Stimulated activated CD8-positive, alpha-beta memory T cell treated with anti-CD3 and anti-CD28 coated beads, Interleukin-15, amount 100 ng/mL, for 24 hours (primary cell): ENCODE results near the gene NRG2.

ENCODE experiments used
- DNase-seq: peaks from one replicate; pipeline ENCODE4 v3.0.0-alpha.2; 2020; ENCODE audit warnings: low read depth

NRG2 gene

DNA sequence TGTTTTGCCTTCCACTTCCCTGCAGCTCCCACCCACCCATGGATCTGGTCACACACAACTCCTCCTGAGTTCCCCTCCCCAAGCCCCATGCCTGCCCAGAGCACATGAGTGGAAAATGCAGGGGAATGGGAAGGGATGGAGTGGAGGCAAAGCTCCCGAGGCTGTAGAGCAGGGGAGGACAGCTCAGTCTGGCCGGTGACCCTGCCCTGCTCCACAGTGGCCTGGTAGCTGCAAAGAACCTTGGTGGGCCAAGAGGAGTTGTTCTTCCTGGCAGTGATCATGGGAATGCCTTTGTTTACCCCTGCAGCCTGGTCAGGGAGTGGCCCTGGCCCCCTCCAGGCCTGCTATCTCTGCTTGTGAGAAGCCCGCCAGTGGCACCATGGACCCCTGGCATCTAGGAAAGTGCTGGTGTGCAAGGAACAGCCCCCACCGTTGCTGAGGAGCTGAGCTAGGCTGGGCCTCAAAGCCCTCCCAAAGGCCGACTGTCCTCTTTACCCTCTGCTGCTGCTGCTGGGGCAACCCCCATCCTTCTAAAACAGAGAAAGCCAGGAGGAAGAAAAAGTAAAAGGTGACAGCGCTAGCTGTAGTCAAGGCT, 187.1 kb downstream of the NRG2 start:
- no peak for DNase-seq

DNA sequence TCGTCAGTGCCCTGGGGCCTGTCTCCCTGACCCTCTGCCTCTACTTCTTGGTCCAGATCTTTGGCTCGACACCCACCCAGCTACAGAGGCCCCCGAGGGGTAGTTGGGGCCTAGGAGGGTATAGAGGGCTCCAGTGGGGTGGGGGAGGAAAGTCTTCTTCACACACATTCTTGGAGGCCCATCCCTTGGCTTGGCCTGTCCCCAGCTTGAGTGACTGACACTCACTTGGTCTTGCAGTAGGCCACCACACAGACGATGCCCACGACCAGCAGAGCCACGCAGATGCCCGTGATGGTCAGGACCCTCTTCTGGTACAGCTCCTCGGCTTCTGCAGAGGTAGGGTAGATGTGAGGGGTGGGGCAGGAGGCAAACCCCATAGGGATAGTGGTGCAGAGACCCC, 187.6 kb downstream of the NRG2 start:
- DNase-seq, result no peak

DNA sequence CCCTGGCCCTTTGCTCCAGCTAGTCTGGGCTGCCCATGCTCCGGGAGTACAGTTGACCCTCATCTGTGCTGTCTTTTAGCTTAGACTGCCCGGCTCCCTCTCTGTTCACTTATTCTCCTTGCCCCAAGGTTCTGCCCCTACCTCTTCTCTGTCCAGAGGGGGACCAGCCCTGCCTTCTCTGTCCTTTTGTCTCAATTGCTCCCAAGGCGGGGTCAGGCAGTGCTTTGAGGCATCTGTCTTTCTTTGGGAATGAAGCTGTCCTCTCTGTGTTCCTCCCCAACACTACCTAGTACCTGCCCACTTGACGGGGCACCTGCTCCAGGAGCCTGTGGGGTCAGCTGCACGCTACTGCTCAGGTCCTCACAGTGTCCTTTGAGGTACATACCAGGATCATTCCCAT, 188.1 kb downstream of the NRG2 start:
- DNase-seq, result no peak

DNA sequence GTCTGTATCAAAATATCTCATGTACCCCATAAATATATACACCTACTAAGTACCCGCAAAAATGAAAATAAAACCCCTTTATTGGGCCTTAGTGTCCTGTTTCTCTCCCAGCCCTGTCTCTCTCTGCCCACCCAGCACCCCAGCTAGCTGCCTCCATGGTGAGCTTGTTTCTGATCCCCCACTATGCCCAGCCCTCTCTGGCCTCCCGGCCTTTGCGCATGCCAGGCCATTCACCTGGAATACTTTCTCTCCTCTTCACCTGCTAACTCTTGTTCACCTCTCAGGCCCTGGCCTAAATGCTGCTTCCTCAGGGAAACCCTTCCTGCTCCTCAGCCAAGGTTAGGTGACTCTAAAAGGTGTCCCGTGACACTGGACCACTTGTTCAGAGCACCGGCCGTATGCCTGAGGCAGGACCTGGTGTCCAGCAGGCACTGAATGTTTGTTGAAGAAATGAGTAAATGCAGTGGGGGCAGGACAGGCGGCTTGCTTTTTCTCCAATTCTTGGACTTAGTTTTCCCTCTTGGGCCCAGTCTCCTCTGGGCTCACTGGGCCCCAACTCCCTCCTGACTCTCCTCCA, 189.0 kb downstream of the NRG2 start:
- DNase-seq, result no peak

DNA sequence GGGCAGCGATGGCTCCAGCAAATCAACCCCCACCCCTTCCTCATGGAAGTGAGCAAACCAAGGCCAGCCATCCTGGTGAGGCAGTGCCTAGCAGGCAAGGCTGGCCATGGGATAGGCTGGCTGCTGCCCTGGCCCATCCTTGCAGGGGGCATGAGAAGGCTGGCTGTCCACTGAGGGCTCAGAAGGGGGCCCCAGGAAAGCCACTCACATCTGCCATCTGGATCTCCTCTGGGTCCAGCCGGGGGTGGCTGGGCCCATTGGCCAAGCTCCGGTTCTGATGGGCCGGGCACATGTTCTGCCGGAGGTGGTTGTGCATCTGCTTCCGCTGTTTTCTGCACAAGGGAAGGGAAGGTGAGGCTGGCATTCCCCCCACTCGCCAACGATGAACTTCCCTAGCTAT, 190.4 kb downstream of the NRG2 start:
- DNase-seq, result no peak

DNA sequence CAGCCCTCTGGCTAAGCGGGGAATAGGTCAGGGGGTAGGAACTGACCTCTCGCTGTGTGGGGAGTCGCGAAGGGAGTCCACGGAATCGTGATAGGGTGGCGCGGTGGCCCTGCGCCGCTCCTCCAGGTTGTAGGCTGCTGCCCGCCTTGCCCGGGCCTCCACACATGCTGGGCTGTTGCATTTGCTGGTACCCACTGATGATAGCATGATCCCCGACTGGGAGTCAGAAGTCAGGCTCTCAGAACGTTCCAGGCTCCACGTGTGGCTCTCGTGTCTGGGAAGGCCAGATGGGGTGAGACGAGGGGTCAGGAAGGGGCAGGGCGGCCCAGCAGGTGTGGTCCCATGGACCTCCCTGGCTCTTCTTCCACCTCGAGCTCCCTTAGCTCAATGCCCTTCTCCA, 191.5 kb downstream of the NRG2 start:
- no peak for DNase-seq

DNA sequence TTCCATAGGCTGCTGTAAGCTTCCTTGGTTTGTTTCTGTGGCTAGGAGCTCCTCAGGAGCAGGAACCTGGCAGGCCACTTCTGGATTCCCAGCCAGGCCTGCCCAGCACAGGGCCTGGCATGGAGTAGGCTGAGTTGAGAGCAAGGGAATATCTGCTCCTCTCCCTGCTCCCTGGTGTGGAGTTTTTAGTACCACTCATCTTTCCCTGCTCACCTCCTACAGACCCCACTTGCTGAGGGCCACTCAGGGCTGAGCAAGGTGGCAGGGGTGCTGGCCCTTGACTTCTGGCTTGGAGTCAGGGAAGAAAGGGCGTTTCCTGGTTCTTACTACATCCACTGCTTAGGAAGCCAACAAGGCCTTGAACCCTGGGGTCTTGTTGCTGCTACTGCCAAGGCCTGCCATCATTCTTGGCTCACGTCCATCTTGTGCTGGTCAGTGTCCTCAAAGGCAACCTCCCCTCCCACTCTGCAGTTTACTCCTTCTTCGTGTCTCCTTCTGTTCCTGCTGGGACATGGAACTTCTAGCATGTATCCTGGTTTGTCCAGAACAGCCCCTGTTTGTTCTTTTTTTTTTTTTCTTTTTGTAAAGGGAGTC, 192.6 kb downstream of the NRG2 start:
- no peak for DNase-seq

DNA sequence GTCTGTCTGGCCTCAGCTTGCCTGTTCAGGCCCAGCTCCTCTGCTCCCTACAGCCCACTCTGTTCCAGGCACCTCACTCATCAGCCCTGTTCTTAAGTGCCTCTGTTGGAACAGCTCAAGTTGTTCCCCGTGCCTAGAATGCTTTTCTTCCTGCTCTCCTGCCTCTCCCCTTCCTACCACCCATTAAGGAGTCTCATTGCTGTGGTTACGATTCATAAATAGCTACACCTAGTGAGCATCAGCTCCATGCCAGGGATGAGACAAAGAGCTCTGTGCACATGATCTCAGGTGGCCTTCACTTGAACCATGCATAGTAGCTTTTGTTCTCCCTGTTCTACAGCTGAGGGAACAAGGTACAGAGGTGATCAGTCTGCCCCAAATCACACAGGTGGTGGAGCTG, 193.2 kb downstream of the NRG2 start:
- DNase-seq, result no peak

DNA sequence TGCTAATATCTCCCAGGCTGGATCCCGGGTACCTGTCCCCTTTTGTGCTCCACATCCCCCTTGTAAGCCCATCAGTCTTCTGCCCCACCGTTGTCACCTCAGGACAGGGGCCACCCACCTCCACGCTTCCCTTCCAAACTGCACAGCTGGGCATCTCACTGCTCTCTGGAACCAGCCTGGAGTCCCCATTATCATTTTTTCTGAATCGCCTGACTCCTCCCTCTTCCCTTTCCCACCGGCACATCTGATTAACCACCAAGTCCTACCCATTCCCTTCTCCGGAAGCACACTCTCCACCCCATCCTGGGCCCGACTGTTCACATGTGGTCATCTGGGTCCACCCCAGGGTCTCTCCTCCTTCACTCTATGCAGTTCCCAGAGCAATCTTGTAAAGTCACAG, 193.6 kb downstream of the NRG2 start:
- no peak for DNase-seq

DNA sequence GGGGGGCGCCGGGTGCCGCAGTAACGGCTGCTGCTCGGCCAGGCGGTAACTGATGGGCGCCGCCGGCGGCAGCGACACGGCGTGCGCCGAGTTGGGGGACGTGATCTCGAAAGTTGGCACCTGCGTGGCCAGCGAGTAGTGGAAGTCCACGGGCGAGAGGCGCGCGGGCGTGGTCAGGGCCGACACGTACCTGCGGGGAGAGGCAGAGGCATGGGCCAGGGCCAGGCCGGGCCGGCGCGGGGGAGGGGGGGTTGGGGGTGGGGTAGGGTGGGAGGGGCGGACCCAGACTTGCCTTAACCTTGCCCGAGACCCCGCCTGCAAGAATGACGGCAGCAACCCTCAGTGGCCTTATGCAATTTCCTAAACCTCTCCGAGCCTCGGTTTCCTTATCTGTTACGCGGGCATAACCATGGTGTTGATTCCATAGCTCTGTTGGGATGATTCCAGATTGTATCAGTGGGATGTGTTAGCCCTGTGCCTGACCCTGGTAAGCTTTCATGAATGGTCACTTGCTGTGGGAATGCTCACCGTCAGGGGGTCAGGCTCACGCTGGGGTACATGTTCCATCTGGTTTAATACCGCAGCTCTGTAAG, 194.5 kb downstream of the NRG2 start:
- DNase-seq, result no peak

DNA sequence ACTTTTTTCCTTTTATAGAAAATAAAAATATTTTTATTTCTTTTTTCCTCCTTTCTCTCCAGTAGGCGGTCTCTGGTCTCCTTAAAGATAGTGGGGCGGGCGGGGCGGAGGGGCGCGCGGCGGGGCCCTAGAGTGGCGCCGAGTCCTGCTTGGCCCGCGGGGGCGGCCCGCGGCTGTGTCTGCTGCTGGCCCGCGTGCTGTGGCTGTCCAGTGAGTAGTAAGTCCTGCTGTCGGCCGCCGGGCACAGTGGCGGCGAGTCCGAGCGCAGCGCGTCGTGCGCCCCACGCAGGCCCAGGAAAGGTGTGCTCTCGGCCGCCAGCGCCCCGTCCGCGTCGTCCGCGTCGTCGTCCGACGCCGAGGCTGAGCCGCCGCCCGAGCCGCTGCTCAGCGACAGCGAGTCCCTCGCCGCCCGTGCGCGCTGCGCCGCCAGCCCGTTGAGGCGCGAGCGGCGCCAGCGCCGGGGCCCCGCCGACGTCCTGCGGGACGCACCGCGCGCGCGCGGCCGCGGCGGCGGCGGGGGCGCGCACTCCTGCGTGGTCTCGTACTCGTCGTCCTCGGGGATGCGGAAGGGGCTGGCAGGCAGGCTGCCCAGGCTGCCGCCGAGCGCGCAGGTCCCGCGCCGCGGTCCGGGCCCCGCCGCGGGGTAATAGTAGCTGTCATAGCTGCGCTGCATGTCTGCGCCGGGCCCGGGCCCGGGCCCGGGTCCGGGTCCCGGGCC, 195.2 kb downstream of the NRG2 start:
- peak; percentile 53 for DNase-seq

DNA sequence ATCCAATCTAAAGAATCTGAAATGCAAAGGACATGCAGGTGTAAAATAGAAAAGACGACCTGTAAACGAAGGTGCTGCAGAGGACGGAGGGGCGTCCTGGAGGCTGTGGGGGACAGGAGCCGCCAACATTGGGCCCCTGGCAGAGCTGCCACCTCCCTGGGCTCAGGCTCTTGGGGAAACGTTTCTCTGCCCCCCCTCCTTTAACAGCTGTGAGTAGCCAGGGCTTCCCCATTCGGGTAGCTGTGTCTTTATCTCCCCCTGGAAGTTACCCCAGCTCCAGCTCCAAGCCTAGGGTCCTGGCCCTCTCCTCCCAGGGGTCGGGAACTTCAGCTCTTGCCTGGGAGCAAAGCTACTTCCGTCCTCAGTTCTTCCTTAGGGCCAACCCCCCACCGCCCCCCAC, 196.0 kb downstream of the NRG2 start:
- no peak for DNase-seq

DNA sequence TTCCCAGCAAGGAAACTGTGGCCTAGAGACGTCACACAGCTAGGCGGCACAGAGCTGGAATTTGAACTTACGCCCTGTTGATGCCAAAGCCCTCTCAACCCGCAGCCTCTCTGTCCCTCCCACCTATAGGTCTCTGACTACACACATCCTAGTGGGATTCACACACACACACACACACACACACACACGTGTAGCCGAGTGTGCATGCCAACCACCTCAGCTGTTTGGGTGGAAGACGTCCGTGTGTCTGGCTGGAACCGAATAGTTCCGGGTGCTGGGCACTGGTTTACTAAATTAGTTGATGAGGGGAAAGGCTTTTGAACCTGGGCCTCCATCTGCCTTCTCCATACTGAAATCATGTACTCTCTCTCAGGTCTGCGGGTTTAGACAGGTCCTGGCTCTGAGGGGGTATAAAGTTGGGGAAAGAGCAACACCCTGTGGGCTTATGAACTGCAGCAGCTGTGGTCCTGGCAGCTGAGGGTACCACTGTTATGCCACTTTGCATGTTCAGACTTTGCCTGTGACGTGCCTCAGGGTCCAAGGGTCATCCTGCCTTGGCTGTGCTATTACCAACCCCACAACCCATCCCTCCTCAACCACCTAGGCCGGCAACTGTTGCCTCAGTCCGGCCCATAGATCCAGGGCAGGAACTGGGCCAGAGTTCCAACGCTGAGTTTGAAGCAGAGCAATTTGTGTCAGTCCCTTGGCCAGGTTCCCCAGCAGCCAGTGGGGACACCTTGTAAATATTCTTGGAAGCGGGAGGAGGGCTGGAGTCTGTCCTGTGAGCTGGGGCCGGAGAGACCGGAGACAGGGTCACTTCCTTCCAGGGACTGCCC, 197.0 kb downstream of the NRG2 start:
- no peak for DNase-seq

DNA sequence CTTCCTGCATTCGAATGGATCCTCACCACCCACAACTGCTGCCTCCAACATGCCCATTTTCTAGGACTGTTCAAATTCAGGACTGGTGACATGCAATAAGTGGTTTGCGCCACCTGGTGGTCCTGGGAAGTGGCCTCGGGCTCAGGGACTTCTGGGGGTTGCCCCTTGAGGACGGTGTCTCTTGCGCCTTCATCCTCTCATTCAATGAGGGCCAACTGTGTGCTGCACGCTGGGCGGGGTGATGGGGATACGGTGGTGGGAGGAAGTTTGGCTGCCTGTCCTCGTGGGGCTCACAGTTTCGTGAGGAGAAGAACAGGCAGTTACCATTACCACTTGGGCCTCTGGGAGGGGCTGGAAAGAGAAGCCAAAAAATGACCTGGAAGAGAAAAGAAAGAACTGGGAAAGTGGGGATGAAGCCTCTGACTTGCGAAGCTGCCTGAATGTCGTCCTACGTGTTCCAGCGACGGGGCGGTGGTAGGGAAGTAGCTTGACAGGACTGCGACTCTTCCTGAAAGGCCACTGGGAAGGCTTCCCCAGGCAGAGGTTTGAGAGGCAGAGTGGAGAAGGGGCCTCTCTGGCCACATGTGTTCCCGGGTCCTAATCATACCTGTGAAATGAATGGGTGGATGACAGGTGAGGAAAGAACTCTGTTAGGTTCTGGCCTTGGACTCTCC, 198.5 kb downstream of the NRG2 start:
- peak; percentile 38 for DNase-seq

DNA sequence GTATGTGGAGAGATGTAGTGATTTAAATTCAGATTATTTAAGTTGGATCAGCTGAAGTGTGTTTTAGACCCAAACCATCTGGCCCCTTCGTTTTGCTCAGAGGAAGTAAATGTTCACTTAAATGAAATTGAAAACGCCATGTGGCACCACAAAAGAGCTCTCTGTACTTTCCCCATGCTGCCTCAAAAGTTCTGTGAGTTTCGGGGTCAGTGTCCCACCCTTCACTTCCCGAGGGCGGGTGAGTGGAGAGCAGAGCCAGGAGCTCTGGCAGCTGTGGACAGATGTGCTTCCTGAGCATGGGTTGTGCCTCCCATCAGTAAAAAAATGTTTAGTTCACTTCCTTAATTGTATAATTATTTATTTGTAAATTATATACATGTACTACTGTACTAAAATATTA, 199.1 kb downstream of the NRG2 start:
- no peak for DNase-seq

DNA sequence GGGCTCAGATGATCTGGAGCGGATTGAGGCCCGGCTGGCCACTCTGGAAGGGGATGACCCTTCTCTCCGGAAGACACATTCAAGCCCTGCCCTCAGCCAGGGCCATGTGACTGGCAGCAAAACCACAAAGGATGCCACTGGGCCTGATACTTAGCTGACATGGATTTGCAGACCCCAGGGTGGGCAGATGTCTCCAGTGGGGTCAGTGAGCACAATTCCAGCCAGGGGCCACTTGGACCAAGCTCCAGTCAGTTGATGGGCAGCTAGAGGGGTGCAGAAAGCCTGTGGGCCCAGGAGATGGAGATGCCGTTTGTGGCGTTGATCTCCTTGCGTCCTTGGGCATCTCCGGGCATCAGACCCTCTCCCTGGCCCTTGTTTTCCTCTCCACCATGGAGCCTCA, 200.8 kb downstream of the NRG2 start:
- no peak for DNase-seq

DNA sequence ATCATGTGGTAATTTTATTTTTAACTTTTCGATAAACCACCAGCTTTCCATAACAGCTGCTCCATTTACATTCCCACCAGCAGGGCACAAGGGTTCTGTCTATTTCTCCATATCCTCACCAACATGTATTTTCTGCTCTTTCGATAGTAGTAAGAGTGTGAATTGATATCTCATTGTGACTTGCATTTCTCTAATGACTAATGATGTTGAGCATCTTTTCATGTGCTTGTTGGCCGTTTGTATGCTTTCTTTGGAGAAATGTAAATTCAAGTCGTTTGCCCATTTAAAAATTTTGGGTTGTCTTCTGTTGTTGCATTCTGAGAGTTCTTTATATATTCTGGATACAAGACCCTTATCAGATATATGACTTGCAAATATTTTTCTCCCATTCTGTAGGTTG, 201.6 kb downstream of the NRG2 start:
- no peak for DNase-seq

DNA sequence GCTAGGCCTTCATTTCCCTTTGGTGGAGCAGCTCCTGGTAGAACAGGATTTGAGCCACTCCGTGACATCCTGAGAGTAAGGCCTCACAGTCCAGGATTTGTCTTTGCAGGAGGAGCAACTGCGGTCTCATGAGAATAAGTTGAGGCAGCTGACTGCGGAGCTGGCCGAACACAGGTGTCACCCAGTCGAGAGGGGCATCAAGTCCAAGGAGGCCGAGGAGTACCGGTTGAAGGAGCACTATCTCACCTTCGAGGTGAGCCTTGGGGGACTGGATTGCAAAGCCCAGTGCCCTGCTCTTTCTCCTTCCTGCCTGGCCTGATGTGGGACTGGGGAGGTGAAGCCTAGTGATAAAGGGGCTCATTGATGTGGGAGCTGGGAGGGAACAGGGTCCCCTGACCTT, 203.2 kb downstream of the NRG2 start:
- no peak for DNase-seq

DNA sequence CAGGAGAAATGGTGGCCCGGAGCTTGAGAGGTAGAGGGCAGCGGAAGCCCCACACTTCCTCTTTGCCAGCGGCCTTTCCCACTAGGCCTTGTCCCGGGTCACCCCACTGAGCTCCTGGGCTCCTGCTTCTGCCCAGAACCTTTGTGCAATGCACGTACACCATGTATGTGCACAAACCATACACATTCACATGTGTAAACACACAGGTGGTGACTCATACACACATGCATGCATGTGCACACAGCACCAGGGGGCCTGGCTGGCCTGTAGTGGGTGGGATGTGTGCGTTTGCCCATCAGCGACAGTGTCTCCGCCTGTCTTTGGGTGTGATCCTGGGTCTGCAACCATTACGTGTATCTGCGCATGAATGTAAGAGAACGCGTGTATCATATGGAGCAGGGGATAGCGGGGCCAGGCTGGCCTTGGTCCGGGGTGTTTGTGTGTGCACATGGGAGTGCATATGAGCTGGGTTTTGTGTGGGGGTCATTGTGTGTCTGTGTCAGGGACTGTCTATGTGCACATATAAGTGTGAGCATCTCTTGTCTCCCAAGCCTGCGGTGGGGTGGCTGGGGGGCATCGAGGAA, 203.8 kb downstream of the NRG2 start:
- DNase-seq, result no peak

DNA sequence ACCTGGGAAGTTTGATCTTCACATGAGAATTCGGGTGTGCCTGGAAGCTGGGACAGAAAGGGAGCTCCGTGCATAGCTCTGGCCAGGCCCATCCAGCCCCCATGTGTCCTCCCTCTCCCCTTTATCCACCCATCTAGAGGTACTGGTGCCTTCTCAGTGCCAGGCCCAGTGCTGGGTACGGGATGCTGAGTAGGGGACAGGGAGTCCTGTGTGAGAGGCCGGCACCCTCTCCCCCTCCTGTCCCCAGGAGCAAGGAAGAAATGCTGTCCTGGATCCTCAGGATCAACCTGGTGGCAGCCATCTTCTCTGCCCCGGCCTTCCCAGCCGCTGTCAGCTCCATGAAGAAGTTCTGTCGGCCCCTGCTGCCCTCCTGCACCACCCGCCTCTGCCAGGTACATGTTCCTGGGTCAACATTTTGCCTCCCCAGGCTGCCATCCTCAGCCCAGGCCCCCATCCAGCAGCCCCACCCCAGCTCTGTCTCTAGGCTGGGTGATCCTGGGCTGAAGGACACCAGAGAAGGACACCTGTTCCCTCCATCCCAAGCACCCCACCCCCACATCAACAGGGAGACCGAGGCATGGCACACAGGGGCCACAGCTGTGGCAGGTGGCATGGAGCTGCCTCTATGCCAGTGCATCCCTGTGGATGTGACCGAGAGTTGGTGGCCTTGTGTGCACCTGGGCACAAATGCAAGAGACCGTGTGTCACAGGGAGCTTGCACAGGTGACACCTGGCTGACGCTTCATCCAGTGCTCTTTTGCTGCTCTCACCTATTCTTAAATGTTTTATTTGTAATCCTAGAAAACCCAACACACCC, 204.5 kb downstream of the NRG2 start:
- no peak for DNase-seq
